HG03354 (cell line): ENCODE data around the gene SRXN1.

Experiments
- ATAC-seq: cut with Tn5 transposase; IDR thresholded peaks from one replicate; pipeline ENCODE4 v1.9.1; 2021; ENCODE audit warnings: mild to moderate bottlenecking; ENCODE audit not compliant: unreplicated experiment, poor library complexity, severe bottlenecking

The SRXN1 gene

GRCh38 chr20:676315-676937, 23.4 kb upstream of the SRXN1 start:
- no peak for ATAC-seq

DNA sequence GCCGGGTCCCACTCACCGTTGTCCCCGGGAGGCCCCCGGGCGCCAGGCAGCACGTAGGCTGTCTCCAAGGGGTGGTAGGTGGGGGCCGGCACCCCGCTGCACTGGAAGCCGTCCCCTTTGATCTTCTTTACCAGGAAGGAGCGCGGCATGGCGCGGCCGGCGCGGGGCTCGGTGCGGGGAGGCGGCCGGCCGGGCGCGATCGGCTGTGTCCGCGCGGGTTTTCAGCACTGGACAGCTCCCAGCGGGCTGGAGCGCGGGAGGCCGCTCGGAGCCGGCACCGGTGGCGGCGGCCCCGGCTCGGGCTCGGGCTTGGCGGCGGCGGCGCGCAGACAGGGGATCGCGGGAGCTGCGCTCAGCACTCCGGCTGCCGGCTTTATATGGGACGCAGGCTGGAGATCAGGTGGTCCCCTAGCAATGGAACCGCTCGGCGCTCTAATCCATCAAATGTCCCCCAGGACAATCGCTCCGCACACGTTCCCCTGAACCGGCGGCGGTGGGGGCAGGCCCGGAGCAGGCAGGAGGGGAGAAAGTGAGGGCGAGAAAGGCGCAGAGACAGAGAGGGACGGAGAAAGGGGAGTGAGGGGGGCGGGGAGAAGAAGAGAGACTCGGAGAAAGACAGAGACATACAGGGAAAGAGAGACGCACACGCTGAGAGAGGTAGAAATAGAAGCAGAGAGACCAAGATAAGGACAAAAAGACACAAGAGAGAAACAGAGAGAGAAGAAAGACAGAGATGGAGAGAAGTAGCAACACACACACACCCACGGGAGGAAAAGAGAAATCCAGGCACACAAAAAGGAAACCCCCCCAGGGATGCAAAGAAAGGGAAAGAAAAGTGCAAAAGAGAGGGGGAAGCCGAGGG, 22.7 kb upstream of the SRXN1 start, which contains the start of gene SCRT2:
TSS of gene SCRT2 (minus strand) at position 350 of the 862 bp plus-strand sequence. CDS start at position 149, 201 bp downstream.
- no peak for ATAC-seq

- ATAC-seq, result no peak
Measured at GRCh38 chr20:675033-675452, 22.0 kb upstream of the SRXN1 start.

GRCh38 chr20:673603-674001, 20.6 kb upstream of the SRXN1 start:
- ATAC-seq, result no peak

DNA sequence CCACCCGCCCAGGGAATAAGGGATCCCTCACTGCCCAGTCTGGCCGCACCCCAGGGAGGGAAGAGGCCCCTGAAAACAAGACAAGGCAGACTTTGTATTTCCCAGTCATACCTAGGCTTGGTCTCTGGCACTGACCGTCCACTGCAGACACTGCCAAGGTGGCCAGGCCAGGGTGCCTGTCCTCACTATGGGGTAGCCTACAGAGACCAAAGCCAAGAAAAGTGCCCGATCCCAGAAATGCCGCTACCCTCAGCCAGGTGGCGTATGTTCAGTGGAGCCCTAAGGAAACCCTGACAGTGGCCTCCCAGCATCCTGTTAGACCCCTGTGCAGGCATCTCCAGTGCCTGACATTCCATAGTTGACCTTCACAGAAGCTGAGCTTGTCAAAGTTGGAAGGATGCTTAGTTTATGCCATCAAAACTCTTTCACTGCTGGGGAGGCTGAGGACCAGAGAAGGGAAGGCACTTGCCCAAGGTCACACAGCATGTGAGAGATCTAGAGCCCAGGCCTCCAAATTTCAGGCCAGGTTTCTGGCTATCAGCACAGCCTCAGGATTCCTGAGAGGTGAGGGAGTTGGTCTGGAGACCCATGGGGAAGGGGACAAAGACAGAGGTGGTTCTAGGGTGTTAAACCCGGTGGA, 20.1 kb upstream of the SRXN1 start:
- ATAC-seq, result no peak

GRCh38 chr20:671252-672030, 18.4 kb upstream of the SRXN1 start:
- ATAC-seq, result no peak

GRCh38 chr20:669573-669972, 16.6 kb upstream of the SRXN1 start:
- no peak for ATAC-seq

DNA sequence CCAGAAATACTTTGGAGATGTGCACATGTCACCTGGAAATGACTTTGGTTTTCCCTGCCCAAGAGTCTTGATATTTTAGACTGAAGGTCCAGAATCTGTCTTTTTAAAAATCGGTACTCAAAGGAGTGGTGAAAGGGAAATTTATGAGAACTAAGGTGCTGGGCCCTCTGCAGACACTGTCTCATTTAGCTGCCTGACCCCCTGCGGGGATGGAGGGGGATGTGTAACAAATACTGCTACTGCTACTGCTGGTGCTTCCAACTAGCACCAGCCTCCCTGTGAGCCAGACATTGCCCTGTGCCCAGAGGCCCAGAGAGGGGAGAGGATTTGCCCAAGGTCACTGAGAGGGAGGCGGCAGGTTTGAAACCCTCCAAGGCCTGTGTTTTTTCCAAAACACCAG, 15.6 kb upstream of the SRXN1 start:
- ATAC-seq, result no peak

DNA sequence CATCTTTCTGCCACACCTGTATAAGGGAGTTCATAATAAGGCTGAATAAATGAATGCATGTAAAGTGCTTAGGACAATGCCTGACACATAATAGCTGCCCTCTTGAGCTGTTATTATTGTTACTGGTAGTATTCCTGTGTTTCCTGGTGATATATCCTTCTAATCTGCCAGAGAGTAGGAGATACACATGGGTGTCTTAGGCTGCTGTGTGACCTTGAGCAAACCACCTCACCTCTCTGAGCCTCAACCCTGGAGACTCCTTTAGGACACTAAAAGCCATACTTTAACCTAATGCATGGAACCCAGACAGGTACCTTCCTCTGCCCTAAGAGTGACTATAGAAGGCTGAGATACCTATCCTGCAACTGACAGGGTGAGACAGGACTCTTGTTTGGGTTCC, 15.1 kb upstream of the SRXN1 start:
- ATAC-seq, result no peak

DNA sequence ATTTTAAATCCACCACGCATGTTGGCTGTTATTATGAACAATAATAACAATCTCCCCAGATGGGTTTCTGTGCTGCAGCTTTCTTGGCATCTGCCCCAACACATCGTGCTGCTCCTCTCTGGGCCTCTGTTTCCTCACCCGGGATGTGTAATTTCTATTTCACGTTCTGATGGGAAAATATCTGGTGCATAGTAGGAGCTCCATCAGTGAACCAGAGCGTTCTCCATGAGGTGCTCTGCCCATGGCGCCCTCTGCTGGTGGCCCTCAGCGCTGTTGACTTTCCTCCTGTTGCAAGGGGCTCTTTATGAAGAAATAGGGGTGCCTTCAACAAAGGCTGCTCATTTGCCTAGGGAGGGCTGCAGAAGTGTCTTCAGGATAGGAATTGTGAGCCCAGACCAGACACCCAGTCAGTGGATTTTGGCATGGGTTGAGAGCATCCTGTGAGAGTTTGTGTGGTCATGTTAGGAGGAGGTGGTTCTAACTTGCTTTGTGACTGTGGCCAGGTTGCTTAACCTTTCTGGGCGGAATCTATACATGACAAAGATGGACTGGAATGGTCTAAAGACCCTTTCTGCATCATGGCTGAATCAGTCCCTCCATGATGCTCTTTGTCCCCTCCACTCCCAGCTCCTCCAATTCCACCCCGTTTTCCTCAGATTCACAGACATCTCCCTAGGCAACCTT, 14.5 kb upstream of the SRXN1 start:
- ATAC-seq, result no peak

DNA sequence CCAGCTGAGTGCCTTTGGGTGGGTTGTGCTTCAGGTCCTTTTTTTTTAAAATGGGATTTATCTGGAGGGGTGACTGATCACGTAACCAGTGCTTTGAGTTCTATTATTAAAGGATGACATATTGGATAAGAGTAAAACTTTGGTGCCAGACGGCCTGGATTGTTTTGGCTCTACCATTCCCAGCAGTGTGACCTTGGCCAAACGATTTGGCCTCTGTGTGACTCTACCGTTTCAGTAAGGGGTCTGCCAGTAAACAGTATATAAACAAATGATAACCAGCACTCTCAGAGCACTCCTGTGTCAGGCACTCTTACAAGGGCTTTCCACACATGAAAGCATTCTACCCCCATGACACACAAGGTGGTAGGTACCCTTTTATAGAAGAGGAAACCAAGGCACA, 13.9 kb upstream of the SRXN1 start:
- ATAC-seq, result no peak

- no peak for ATAC-seq
Measured at GRCh38 chr20:665276-665675, 12.3 kb upstream of the SRXN1 start.

DNA sequence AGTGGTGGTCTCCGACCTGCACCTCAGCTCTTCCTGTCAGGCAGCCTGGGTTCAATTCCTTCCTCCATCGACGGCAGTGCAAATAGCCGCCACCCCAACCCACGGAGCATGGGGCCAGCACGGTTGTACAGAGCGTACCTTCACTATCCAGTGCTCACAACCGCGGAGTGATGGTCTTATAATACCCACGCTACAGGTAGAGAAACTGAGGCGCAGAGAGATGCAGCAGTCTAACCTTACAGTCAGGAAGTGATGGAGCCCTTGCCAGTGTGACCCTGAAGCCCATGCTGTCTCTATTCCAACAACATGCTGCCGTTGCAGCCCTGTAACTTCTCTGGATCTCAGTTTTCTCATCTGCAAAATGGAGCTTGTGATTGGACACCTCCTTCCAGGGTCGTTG, 11.6 kb upstream of the SRXN1 start:
- ATAC-seq, result no peak

DNA sequence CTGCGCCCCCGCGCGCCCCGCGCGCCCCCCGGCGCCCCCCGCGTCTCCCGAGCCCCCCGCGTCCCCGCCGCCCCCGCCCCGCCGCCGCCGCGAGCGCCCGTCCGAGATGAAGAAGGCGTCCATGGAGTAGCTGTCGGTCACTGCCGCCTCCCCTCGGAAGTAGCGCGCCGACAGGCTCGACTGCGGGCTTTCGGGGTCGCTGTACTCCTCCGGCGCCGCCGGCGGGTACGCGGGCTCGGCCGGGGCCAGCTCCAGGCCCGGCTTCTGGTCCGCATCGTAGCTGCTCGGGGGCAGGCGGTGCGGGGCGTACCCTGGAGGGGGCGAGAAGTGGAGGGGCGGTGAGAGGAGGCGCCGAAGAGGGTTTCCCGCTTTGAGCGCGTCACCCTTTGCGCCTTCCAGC, 11.2 kb upstream of the SRXN1 start:
- ATAC-seq, result no peak

DNA sequence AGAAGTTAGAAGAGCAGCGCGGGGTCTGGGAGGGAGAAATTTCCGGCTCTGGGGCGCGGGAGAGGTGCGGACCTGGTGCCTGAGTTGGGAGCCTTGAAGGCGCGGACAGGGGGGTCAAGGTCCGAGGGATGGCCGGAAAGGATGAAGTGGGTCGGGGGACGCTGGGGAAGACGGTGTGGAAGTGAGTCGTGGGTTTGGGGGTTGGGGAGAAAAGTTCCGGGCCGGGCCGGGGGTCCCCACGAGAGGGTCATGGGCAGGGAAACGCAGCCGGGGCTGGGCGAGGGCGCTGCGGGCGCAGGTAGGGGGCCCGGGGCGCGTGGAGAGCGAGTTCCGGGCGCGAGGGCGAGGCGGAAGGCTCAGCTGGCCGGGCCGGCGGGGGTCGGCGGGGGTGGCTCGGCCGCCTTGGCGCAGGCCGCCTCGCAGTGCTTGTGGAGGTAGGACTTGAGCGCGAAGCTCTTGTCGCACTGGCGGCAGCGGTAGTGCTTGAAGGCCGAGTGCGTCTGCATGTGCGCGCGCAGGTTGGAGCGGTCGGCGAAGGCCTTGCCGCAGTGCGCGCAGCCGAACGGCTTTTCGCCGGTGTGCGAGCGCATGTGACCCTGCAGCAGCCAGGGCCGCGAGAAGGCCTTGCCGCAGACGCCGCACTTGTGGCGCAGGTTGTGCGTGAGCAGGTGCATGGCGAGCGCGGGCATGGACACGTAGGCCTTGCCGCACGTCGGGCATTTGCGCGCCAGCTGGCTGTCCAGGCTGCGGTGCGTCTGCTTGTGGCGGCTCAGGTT, 10.5 kb upstream of the SRXN1 start:
- no peak for ATAC-seq

DNA sequence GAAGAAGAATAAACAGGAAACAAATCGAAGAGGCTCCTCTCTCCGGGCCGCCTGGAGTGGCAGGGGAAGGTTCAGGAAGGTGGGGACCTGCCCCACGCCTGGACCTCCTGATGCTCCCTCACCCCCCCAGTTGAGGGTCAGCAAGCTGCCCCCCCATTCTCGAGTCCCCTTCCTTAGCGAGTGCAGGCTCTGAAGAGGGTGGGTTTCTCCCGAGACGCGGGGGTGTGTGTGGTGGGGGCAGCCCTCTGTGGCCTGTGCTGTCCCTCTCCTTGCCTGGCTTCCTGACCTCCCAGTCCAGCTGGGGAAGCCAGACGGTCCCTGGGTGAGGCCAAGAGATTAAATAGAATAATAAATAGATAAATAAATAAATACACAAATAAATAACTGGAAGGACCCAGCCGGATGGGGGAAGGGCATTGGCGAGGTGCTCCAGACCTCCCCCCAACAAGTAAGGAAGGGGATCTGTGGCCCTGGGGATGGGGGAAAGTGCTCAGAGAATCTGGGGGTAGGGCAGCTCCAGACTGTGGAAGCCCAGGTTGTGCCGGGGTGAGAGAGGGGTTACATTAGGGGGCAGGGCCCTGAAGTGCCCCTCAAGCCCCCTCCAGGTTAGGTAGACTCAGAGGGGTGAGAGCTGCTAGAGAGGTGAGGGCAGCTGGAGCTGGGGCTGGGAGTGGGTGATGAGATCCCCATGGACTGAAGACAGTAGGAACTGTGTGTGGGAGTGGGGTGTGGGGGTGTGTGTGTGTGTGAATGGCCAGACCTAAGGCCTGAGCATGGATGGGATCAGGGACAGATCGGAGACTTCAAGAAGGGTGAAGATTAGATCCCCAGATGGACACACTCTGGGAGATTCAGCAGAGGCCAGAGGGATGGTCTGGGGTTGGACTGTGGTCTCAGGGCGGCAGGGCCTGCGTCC, 9.5 kb upstream of the SRXN1 start:
- no peak for ATAC-seq

- no peak for ATAC-seq
Measured at GRCh38 chr20:661474-662270, 8.7 kb upstream of the SRXN1 start.
